Measurements from ENCODE around the gene RALGAPB.

DNA sequence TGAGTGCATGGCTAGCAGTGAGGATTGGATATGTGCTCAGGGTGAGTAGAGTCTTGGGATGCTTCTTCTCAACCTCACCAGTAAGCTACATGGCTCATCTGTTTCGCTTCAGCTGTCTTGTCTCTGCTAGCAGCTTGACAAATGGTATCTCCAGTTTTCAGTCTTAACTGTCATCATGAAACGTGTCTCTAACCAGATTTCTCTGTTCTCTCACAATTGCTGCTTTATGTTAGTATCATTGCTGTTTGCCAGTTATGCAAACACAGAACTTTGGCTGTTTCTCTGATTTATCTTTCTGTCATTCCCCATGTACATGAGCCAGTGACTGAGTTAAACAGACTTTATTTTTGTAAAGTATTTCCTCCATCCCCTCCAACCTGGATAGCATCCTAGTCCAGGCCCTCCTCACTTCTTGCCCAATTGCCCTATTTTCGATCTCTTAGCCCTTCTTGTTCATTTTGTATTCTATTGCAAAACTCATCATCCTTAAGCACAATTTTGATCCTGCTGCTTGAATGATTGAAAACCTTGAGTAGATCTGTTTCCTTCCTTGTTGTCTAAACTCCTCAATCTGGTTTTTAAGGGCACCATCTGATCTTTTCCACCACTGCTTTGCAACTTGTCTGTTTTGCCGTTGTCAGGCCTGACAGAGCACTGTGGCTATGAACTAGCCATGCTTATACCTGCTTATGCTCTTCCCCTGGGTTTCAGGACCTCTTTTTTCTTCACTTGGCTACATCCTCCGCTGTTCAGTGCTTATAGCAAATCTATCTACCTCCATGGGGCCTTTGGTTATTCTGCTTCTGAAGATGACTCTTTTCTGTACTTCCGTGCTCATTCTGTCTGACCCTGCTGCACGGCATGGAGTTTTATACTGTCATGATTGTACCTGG, 70.6 kb downstream of the RALGAPB start:
- TF ChIP-seq CTCF (conservative IDR thresholded peaks at IDR 0.05; ENCODE audit: low read depth in 2 of 2) (no peak), POLR2AphosphoS5 (IDR thresholded peaks at IDR 0.05; ENCODE audit: low read depth) (no peak), CREB1 (CRISPR knock-in tag; IDR thresholded peaks at IDR 0.05; ENCODE audit: low read depth) (no peak), EZH2phosphoT487 (IDR thresholded peaks at IDR 0.05; ENCODE audit: unreplicated experiment) (no peak), JUNB (IDR thresholded peaks at IDR 0.05; ENCODE audit: unreplicated experiment) (no peak), EZH2 (IDR thresholded peaks at IDR 0.05; ENCODE audit: low read depth, unreplicated experiment) (no peak), NANOG (IDR thresholded peaks at IDR 0.05; ENCODE audit: borderline replicate concordance) (no peak), ZNF331 (CRISPR knock-in tag; IDR thresholded peaks at IDR 0.05; ENCODE audit: low read depth) (no peak), STAT1 (IDR thresholded peaks at IDR 0.05; ENCODE audit: unreplicated experiment) (no peak)
- TF ChIP-seq, protein P1, sequence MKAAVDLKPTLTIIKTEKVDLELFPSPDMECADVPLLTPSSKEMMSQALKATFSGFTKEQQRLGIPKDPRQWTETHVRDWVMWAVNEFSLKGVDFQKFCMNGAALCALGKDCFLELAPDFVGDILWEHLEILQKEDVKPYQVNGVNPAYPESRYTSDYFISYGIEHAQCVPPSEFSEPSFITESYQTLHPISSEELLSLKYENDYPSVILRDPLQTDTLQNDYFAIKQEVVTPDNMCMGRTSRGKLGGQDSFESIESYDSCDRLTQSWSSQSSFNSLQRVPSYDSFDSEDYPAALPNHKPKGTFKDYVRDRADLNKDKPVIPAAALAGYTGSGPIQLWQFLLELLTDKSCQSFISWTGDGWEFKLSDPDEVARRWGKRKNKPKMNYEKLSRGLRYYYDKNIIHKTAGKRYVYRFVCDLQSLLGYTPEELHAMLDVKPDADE (IDR thresholded peaks at IDR 0.05): no peak
- TF ChIP-seq, protein P2, sequence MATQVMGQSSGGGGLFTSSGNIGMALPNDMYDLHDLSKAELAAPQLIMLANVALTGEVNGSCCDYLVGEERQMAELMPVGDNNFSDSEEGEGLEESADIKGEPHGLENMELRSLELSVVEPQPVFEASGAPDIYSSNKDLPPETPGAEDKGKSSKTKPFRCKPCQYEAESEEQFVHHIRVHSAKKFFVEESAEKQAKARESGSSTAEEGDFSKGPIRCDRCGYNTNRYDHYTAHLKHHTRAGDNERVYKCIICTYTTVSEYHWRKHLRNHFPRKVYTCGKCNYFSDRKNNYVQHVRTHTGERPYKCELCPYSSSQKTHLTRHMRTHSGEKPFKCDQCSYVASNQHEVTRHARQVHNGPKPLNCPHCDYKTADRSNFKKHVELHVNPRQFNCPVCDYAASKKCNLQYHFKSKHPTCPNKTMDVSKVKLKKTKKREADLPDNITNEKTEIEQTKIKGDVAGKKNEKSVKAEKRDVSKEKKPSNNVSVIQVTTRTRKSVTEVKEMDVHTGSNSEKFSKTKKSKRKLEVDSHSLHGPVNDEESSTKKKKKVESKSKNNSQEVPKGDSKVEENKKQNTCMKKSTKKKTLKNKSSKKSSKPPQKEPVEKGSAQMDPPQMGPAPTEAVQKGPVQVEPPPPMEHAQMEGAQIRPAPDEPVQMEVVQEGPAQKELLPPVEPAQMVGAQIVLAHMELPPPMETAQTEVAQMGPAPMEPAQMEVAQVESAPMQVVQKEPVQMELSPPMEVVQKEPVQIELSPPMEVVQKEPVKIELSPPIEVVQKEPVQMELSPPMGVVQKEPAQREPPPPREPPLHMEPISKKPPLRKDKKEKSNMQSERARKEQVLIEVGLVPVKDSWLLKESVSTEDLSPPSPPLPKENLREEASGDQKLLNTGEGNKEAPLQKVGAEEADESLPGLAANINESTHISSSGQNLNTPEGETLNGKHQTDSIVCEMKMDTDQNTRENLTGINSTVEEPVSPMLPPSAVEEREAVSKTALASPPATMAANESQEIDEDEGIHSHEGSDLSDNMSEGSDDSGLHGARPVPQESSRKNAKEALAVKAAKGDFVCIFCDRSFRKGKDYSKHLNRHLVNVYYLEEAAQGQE (IDR thresholded peaks at IDR 0.05; ENCODE audit: unreplicated experiment): no peak
- TF ChIP-seq, protein P3, sequence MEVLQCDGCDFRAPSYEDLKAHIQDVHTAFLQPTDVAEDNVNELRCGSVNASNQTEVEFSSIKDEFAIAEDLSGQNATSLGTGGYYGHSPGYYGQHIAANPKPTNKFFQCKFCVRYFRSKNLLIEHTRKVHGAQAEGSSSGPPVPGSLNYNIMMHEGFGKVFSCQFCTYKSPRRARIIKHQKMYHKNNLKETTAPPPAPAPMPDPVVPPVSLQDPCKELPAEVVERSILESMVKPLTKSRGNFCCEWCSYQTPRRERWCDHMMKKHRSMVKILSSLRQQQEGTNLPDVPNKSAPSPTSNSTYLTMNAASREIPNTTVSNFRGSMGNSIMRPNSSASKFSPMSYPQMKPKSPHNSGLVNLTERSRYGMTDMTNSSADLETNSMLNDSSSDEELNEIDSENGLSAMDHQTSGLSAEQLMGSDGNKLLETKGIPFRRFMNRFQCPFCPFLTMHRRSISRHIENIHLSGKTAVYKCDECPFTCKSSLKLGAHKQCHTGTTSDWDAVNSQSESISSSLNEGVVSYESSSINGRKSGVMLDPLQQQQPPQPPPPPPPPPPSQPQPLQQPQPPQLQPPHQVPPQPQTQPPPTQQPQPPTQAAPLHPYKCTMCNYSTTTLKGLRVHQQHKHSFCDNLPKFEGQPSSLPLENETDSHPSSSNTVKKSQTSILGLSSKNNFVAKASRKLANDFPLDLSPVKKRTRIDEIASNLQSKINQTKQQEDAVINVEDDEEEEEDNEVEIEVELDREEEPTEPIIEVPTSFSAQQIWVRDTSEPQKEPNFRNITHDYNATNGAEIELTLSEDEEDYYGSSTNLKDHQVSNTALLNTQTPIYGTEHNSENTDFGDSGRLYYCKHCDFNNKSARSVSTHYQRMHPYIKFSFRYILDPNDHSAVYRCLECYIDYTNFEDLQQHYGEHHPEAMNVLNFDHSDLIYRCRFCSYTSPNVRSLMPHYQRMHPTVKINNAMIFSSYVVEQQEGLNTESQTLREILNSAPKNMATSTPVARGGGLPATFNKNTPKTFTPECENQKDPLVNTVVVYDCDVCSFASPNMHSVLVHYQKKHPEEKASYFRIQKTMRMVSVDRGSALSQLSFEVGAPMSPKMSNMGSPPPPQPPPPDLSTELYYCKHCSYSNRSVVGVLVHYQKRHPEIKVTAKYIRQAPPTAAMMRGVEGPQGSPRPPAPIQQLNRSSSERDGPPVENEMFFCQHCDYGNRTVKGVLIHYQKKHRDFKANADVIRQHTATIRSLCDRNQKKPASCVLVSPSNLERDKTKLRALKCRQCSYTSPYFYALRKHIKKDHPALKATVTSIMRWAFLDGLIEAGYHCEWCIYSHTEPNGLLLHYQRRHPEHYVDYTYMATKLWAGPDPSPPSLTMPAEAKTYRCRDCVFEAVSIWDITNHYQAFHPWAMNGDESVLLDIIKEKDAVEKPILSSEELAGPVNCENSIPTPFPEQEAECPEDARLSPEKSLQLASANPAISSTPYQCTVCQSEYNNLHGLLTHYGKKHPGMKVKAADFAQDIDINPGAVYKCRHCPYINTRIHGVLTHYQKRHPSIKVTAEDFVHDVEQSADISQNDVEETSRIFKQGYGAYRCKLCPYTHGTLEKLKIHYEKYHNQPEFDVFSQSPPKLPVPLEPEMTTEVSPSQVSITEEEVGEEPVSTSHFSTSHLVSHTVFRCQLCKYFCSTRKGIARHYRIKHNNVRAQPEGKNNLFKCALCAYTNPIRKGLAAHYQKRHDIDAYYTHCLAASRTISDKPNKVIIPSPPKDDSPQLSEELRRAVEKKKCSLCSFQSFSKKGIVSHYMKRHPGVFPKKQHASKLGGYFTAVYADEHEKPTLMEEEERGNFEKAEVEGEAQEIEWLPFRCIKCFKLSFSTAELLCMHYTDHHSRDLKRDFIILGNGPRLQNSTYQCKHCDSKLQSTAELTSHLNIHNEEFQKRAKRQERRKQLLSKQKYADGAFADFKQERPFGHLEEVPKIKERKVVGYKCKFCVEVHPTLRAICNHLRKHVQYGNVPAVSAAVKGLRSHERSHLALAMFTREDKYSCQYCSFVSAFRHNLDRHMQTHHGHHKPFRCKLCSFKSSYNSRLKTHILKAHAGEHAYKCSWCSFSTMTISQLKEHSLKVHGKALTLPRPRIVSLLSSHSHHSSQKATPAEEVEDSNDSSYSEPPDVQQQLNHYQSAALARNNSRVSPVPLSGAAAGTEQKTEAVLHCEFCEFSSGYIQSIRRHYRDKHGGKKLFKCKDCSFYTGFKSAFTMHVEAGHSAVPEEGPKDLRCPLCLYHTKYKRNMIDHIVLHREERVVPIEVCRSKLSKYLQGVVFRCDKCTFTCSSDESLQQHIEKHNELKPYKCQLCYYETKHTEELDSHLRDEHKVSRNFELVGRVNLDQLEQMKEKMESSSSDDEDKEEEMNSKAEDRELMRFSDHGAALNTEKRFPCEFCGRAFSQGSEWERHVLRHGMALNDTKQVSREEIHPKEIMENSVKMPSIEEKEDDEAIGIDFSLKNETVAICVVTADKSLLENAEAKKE (CRISPR knock-in tag; IDR thresholded peaks at IDR 0.05): no peak

All from GM23338 (cell line).